Measurements from ENCODE around the gene UNC13C. TPM values are rescaled to one million over a fixed set of nuclear protein-coding genes. Genes with fewer than 3 reads are reported as not detected.

Gene UNC13C
- total and polyA plus RNA-seq, 9 donors: 2.0 to 5.7 (median 3.5) TPM

DNA sequence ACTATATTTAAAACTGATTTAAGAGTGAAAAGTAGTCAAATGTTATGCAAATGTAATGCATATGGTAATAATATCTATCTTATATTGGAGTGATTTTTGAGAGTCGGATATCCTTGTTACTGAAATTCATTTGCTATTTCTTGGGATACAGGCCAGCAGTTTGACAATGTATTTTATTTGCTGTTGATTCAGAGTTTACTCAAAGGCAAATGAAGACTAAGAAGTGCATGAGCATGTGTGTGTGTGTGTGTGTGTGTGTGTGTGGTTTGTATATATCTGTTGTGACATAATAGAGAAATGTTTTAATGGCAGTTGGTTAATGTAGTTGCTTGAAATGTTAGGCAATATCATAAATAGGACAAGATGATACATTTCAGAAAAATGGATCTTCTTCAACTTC is 39.0 kb downstream of the UNC13C start:
- Histone ChIP-seq H3K27ac (ENCODE audit: low read length) (no peak overlapping the region), H3K36me3 (ENCODE audit: control insufficient read depth, insufficient read depth, low read length) (no peaks in the 10 kb centered on the region), H3K27me3 (ENCODE audit: control insufficient read depth, insufficient read depth, low read length) (no peaks in the 10 kb centered on the region), H3K9me3 (replicated peaks; ENCODE audit: control insufficient read depth, low read depth, low read length) (peaks cover 2% of the 10 kb centered on the region), H3K4me3 (ENCODE audit: low read length) (no peak overlapping the region), H3K4me1 (ENCODE audit: control insufficient read depth, insufficient read depth, low read length) (no peaks in the 10 kb centered on the region)
- DNase-seq: peak; percentile 24
- no CpG with 5 or more reads among the region's 1 CpG for WGBS (ENCODE audit: insufficient coverage)

DNA sequence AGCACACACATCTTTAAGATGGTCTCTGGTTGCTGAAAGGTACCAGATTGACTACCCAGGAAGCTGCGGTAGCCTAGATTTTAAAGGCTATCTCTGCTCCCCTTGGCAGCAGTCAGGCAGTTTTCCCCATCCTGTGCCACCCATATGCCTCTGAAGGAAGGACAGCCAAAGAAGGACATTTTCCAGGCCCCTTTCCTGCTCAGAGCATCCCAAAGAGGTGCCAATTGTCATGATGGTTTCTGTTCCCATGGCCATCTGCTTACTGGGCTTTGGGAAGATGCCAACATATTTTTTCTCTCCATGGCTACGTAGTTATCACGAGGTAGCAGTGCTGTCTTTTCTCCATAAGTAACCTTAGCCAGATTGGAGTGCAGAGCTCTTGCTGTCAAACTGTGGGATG is 39.7 kb downstream of the UNC13C start:
- WGBS (ENCODE audit: insufficient coverage): 60% methylated on average over 3 of the region's 3 CpGs
- Histone ChIP-seq H3K27me3 (ENCODE audit: control insufficient read depth, insufficient read depth, low read length) (no peaks in the 10 kb centered on the region), H3K36me3 (ENCODE audit: control insufficient read depth, insufficient read depth, low read length) (no peaks in the 10 kb centered on the region), H3K27ac (ENCODE audit: low read length) (no peak overlapping the region), H3K4me3 (ENCODE audit: low read length) (no peak overlapping the region), H3K9me3 (replicated peaks; ENCODE audit: control insufficient read depth, low read depth, low read length) (peaks cover 2% of the 10 kb centered on the region), H3K4me1 (ENCODE audit: control insufficient read depth, insufficient read depth, low read length) (no peaks in the 10 kb centered on the region)
- no peak for DNase-seq

DNA sequence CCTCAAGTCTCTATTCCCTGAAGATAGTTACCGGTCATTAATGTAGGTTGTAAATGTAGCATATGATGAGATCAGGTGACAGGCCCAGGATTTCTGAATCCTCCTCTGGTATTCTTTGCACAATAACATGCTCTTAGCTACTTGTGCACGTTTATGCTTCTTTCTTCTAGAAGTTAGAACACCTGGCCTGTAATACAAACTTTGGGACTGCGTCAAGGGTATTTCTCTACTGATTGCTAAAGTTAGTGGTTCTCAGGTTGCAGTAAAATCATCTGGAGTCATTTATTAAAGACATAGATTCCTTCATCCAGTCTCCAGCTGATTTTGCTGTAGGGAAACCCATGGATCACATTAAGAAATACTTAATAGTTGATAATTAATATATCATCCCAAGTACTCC is 48.0 kb downstream of the UNC13C start:
- Histone ChIP-seq H3K27ac (ENCODE audit: low read length) (no peak overlapping the region), H3K4me3 (ENCODE audit: low read length) (no peak overlapping the region), H3K36me3 (ENCODE audit: control insufficient read depth, insufficient read depth, low read length) (no peaks in the 10 kb centered on the region), H3K9me3 (replicated peaks; ENCODE audit: control insufficient read depth, low read depth, low read length) (peaks cover 2% of the 10 kb centered on the region), H3K27me3 (ENCODE audit: control insufficient read depth, insufficient read depth, low read length) (no peaks in the 10 kb centered on the region), H3K4me1 (ENCODE audit: control insufficient read depth, insufficient read depth, low read length) (no peaks in the 10 kb centered on the region)
- no CpG with 5 or more reads among the region's 3 CpGs for WGBS (ENCODE audit: insufficient coverage)
- no peak for DNase-seq

DNA sequence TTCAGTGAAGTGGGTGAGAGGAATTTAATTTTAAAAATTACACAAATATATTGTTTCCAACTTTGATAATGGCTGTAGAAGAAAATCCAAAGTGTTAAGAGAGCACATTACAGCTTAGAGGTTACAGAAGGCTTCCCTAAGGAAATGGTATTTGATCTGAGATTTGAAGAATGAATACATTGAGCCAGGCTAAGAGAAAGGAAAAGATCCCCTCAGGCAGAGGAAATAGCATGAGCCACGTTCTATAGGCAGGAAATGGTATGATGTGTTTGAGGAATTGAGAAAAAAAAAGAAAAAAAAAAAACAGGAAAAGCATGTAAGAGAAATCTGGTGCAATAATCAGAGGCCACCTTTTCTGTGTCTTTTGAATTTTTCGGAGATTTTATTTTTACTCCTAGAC is 48.6 kb downstream of the UNC13C start:
- Histone ChIP-seq H3K36me3 (ENCODE audit: control insufficient read depth, insufficient read depth, low read length) (no peaks in the 10 kb centered on the region), H3K4me1 (ENCODE audit: control insufficient read depth, insufficient read depth, low read length) (no peaks in the 10 kb centered on the region), H3K27me3 (ENCODE audit: control insufficient read depth, insufficient read depth, low read length) (no peaks in the 10 kb centered on the region), H3K27ac (ENCODE audit: low read length) (no peak overlapping the region), H3K9me3 (replicated peaks; ENCODE audit: control insufficient read depth, low read depth, low read length) (peaks cover 2% of the 10 kb centered on the region), H3K4me3 (ENCODE audit: low read length) (no peak overlapping the region)
- 13% methylated on average over 1 of the region's 2 CpGs for WGBS (ENCODE audit: insufficient coverage)
- no peak for DNase-seq

DNA sequence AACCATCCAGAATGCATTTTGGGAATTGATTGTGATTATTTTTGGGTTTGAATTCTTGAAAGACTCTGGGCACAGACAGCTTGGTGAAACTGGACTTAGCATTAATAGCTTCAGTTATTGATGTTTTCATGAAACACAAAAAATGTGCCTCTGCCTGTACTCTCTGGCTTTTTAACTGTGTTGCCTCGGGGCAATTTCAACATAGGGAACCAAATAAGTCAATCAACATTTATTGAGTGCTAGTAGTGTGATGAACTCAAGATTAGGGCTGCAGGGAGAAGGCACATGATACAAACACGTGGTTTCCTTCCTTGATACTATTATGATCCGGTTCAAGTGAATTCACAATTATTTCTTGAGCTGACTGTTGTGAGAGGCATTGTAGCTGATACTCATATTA is 50.8 kb downstream of the UNC13C start:
- Histone ChIP-seq H3K4me3 (ENCODE audit: low read length) (no peak overlapping the region), H3K27ac (ENCODE audit: low read length) (no peak overlapping the region), H3K36me3 (ENCODE audit: control insufficient read depth, insufficient read depth, low read length) (no peaks in the 10 kb centered on the region), H3K4me1 (ENCODE audit: control insufficient read depth, insufficient read depth, low read length) (peaks cover 3% of the 10 kb centered on the region), H3K27me3 (ENCODE audit: control insufficient read depth, insufficient read depth, low read length) (no peaks in the 10 kb centered on the region), H3K9me3 (replicated peaks; ENCODE audit: control insufficient read depth, low read depth, low read length) (peaks cover 4% of the 10 kb centered on the region)
- DNase-seq: no peak
- WGBS (ENCODE audit: insufficient coverage): no CpG with 5 or more reads among the region's 3 CpGs

DNA sequence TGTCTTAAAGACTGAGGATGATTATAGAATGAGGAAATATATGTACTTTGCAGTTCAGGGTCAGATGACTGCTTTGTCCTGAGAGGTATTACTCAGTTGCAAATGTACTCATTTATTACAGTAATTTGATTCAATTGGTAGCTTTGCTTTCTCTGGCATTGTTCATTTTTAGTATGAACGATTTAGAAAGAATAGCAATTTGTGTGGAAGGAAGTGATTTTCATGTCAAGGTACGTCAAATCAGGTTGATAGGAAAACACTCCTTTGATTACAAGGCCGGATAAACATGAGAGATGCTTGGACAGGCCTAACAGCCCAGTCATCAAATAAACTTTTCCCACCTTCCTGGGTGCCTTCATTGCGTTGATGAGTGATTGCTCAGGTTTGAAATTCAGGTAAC is 53.8 kb downstream of the UNC13C start:
- Histone ChIP-seq H3K27me3 (ENCODE audit: control insufficient read depth, insufficient read depth, low read length) (no peaks in the 10 kb centered on the region), H3K36me3 (ENCODE audit: control insufficient read depth, insufficient read depth, low read length) (no peaks in the 10 kb centered on the region), H3K4me3 (ENCODE audit: low read length) (no peak overlapping the region), H3K9me3 (replicated peaks; ENCODE audit: control insufficient read depth, low read depth, low read length) (peaks cover 4% of the 10 kb centered on the region), H3K4me1 (ENCODE audit: control insufficient read depth, insufficient read depth, low read length) (peaks cover 4% of the 10 kb centered on the region), H3K27ac (ENCODE audit: low read length) (no peak overlapping the region)
- WGBS (ENCODE audit: insufficient coverage): no CpG with 5 or more reads among the region's 4 CpGs
- DNase-seq: no peak

DNA sequence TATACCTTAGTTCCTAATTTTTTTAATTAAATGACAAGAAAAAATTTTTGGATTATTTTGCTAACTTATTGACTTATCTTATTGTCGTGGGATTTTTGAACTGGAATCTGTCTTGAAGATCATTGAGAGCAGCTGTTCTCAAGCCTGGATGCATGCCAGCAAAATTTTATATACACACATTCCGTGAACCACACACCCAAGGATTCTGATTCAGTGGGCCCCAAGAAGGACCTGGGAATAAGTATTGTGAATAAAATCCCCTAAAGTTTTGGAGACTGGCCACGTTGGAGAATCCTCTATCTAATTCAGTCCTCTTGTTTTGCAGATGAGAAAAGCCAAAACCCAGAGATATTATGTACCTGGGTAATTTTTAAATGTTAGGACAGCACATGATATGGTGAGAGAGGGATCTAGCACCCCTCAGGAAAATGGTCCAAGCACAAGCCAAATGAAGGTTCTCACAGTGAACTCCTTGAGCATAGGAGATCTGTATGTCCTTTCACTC is 55.2 kb downstream of the UNC13C start:
- Histone ChIP-seq H3K4me3 (ENCODE audit: low read length) (no peak overlapping the region), H3K9me3 (replicated peaks; ENCODE audit: control insufficient read depth, low read depth, low read length) (peaks cover 4% of the 10 kb centered on the region), H3K27ac (ENCODE audit: low read length) (no peak overlapping the region), H3K27me3 (ENCODE audit: control insufficient read depth, insufficient read depth, low read length) (no peaks in the 10 kb centered on the region), H3K36me3 (ENCODE audit: control insufficient read depth, insufficient read depth, low read length) (no peaks in the 10 kb centered on the region), H3K4me1 (ENCODE audit: control insufficient read depth, insufficient read depth, low read length) (peaks cover 4% of the 10 kb centered on the region)
- peak; percentile 88 for DNase-seq
- WGBS (ENCODE audit: insufficient coverage): no CpG with 5 or more reads among the region's 3 CpGs

DNA sequence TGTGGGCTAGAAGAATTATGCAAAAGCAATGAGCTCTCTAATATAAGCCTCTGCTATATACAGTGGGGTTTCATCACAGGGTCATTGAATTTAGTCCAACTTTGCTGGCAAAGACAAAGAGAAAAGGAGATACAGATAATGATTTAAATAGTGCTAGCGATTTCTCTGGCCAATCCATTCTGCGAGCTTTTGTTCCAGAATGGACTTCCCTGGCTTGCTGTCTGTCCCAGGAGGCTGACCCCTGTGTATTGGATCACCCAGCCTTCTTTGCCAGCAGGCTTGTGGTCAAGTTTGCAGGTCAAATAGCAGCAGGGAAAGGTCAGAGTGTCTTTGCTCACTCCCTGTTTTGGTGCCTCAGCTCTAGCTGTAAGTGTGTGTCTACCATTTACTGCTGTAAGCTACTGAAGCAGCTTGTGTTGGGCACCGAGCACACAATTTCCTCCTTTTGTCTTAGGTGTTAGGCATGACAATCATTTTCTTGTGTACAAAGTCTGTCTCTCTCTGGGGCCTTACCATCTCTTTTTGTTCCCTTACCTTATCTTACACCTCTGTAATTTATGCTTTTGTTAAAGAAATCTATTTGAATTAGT is 55.7 kb downstream of the UNC13C start:
- H3K4me3 ChIP-seq (ENCODE audit: low read length): no peak overlapping the region
- peak; percentile 87 for DNase-seq
- no peaks in the 10 kb centered on the region for H3K36me3 ChIP-seq (ENCODE audit: control insufficient read depth, insufficient read depth, low read length)
- peaks cover 4% of the 10 kb centered on the region for H3K4me1 ChIP-seq (ENCODE audit: control insufficient read depth, insufficient read depth, low read length)
- H3K27ac ChIP-seq (ENCODE audit: low read length): no peak overlapping the region
- no CpG with 5 or more reads among the region's 3 CpGs for WGBS (ENCODE audit: insufficient coverage)
- H3K9me3 ChIP-seq (replicated peaks; ENCODE audit: control insufficient read depth, low read depth, low read length): peaks cover 4% of the 10 kb centered on the region
- H3K27me3 ChIP-seq (ENCODE audit: control insufficient read depth, insufficient read depth, low read length): no peaks in the 10 kb centered on the region

DNA sequence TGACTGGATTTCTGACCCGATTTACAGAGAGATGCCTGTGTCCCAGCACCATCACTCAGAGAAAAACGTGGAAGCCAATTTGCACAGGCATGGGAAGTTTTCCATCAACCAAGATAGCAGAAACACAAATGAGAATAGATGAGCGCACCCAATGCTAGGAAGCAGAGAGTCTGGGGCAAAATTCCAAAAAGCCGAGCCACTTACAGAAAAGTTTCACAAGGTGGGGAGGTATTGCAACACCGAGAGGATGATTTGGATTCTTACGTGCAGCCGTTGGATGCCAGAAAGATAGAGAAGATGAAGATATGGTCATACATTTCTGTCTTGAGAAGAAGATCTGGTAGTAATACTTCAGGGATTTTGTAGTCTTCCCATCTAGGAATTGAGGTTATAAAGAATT is 57.4 kb downstream of the UNC13C start:
- no peak overlapping the region for H3K4me3 ChIP-seq (ENCODE audit: low read length)
- peaks cover 4% of the 10 kb centered on the region for H3K4me1 ChIP-seq (ENCODE audit: control insufficient read depth, insufficient read depth, low read length)
- H3K9me3 ChIP-seq (replicated peaks; ENCODE audit: control insufficient read depth, low read depth, low read length): peaks cover 4% of the 10 kb centered on the region
- H3K36me3 ChIP-seq (ENCODE audit: control insufficient read depth, insufficient read depth, low read length): no peaks in the 10 kb centered on the region
- no peak for DNase-seq
- no peak overlapping the region for H3K27ac ChIP-seq (ENCODE audit: low read length)
- 91% methylated on average over 5 of the region's 7 CpGs for WGBS (ENCODE audit: insufficient coverage)
- H3K27me3 ChIP-seq (ENCODE audit: control insufficient read depth, insufficient read depth, low read length): no peaks in the 10 kb centered on the region

DNA sequence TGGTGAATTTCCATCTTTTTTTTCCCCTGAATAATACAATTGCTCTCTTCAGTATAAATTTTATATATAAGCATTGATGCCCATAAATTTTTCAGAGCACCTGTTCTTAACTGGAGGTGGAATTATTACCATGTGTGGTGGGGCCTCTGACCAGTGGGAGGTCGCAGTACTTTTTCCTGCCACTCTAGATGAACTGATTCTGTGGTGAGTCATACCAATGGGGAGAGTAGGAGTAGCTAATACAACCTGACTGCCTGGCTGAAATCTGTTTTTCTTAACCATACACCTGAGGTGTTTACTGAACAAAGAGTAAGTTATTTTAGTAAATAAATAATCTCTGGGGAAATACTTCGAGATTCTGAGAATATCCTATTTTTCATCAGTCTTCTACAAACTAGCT is 67.2 kb downstream of the UNC13C start:
- Histone ChIP-seq H3K27ac (ENCODE audit: low read length) (no peak overlapping the region), H3K4me3 (ENCODE audit: low read length) (no peak overlapping the region), H3K4me1 (ENCODE audit: control insufficient read depth, insufficient read depth, low read length) (no peaks in the 10 kb centered on the region), H3K27me3 (ENCODE audit: control insufficient read depth, insufficient read depth, low read length) (no peaks in the 10 kb centered on the region), H3K9me3 (replicated peaks; ENCODE audit: control insufficient read depth, low read depth, low read length) (no peaks in the 10 kb centered on the region), H3K36me3 (ENCODE audit: control insufficient read depth, insufficient read depth, low read length) (no peaks in the 10 kb centered on the region)
- no CpG with 5 or more reads among the region's 2 CpGs for WGBS (ENCODE audit: insufficient coverage)
- no peak for DNase-seq

DNA sequence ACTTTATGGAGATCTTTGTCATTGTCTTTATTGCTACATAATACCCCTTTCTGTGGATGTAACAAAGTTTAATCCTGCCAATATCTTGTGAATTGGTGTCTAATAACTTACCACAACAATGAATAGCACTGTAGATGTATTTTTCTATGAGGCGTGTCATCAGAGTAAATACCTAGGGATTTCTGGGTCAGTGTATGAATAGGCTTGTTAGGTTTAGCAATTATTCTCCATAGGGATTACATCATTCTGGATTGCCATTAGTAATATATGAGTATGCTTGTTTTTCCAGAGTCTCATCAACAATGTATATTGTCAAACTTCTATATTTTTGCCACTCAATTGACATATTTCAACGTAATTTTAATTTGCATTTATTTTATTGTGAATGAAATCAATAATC is 67.9 kb downstream of the UNC13C start:
- Histone ChIP-seq H3K27ac (ENCODE audit: low read length) (no peak overlapping the region), H3K4me1 (ENCODE audit: control insufficient read depth, insufficient read depth, low read length) (no peaks in the 10 kb centered on the region), H3K4me3 (ENCODE audit: low read length) (no peak overlapping the region), H3K9me3 (replicated peaks; ENCODE audit: control insufficient read depth, low read depth, low read length) (no peaks in the 10 kb centered on the region), H3K36me3 (ENCODE audit: control insufficient read depth, insufficient read depth, low read length) (no peaks in the 10 kb centered on the region), H3K27me3 (ENCODE audit: control insufficient read depth, insufficient read depth, low read length) (no peaks in the 10 kb centered on the region)
- WGBS (ENCODE audit: insufficient coverage): no CpG with 5 or more reads among the region's 2 CpGs
- DNase-seq: peak; percentile 10

Data from muscle of leg (tissue), 11 donors.